RWPE2 (cell line): ENCODE measurements around the gene GTPBP10.

Source experiments
- ATAC-seq: fragments of 200-7000 bp; cut with Tn5 transposase; 3 replicates; pipeline ENCODE4 v1.9.1; 2021; ENCODE audit warnings: low read depth
- DNase-seq: peaks from one replicate; pipeline ENCODE4 v3.0.0-alpha.2; 2020; ENCODE audit warnings: low spot score
- H3K27ac ChIP-seq: fragments of 450-650 bp; 2 replicates; pipeline ENCODE4 v1.5.1; 2017; ENCODE audit warnings: mild to moderate bottlenecking; ENCODE audit not compliant: poor library complexity, severe bottlenecking
- H3K27me3 ChIP-seq: fragments of 250-450 bp; sonication (Bioruptor Pico); 2 replicates; pipeline ENCODE4 v1.5.1; 2021; ENCODE audit warnings: mild to moderate bottlenecking, moderate library complexity; ENCODE audit not compliant: insufficient read depth, poor library complexity, severe bottlenecking
- H3K36me3 ChIP-seq: fragments of 250-450 bp; sonication (Bioruptor Pico); 2 replicates; pipeline ENCODE4 v1.5.1; 2020; ENCODE audit warnings: low read depth, mild to moderate bottlenecking, moderate library complexity
- H3K4me1 ChIP-seq: fragments of 250-450 bp; sonication (Bioruptor Pico); 2 replicates; pipeline ENCODE4 v1.5.1; 2021; ENCODE audit warnings: mild to moderate bottlenecking, moderate library complexity; ENCODE audit not compliant: insufficient read depth, poor library complexity, severe bottlenecking
- H3K4me3 ChIP-seq: fragments of 250-450 bp; sonication (Bioruptor Pico); 2 replicates; pipeline ENCODE4 v1.5.1; 2021; ENCODE audit warnings: mild to moderate bottlenecking, moderate library complexity; ENCODE audit not compliant: severe bottlenecking
- H3K9me3 ChIP-seq: fragments of 250-450 bp; sonication (Bioruptor Pico); 2 replicates; pipeline ENCODE4 v1.5.1; 2021; ENCODE audit warnings: mild to moderate bottlenecking, moderate library complexity; ENCODE audit not compliant: severe bottlenecking
- CTCF ChIP-seq: fragments of 450-650 bp; IDR thresholded peaks from one replicate; pipeline ENCODE4 v1.5.1; 2017; ENCODE audit warnings: mild to moderate bottlenecking, moderate library complexity; ENCODE audit not compliant: poor library complexity, severe bottlenecking

GTPBP10 gene

GRCh38 chr7:90390926-90391325, 44.4 kb downstream of the GTPBP10 start:
- no peak for ATAC-seq
- no peak overlapping the region for H3K4me3 ChIP-seq
- no peak for TF ChIP-seq CTCF

GRCh38 chr7:90391488-90391887, 45.0 kb downstream of the GTPBP10 start:
- Histone ChIP-seq H3K27me3 (no peaks in the 10 kb centered on the region), H3K27ac (no peak overlapping the region), H3K36me3 (peaks cover 13% of the 10 kb centered on the region), H3K4me1 (peaks cover 12% of the 10 kb centered on the region), H3K9me3 (no peaks in the 10 kb centered on the region), H3K4me3 (no peak overlapping the region)
- TF ChIP-seq CTCF = no peak
- DNase-seq = no peak
- no peak for ATAC-seq

More at GRCh38 chr7:90390926-90391325, 44.4 kb downstream of the GTPBP10 start:
- Histone ChIP-seq H3K4me1 (peaks cover 12% of the 10 kb centered on the region), H3K36me3 (peaks cover 19% of the 10 kb centered on the region), H3K27me3 (no peaks in the 10 kb centered on the region), H3K9me3 (no peaks in the 10 kb centered on the region), H3K27ac (no peak overlapping the region)
- DNase-seq = no peak

- H3K27me3 ChIP-seq = no peaks in the 10 kb centered on the region
- ATAC-seq (no peak), DNase-seq (no peak)
- H3K4me3 ChIP-seq = no peak overlapping the region
- no peak for TF ChIP-seq CTCF
- H3K9me3 ChIP-seq = peaks cover 2% of the 10 kb centered on the region
- H3K36me3 ChIP-seq = no peaks in the 10 kb centered on the region
- H3K27ac ChIP-seq = no peak overlapping the region
- no peaks in the 10 kb centered on the region for H3K4me1 ChIP-seq
Measured at GRCh38 chr7:90396420-90396819, 49.9 kb downstream of the GTPBP10 start.

GRCh38 chr7:90401989-90402388, 55.5 kb downstream of the GTPBP10 start:
- Histone ChIP-seq H3K27ac (no peak overlapping the region), H3K27me3 (no peaks in the 10 kb centered on the region), H3K36me3 (peaks cover 22% of the 10 kb centered on the region), H3K9me3 (peaks cover 2% of the 10 kb centered on the region), H3K4me3 (no peak overlapping the region), H3K4me1 (peaks cover 9% of the 10 kb centered on the region)
- no peak for ATAC-seq
- no peak for TF ChIP-seq CTCF
- DNase-seq = no peak

- no peak for TF ChIP-seq CTCF
- DNase-seq = no peak
- Histone ChIP-seq H3K27ac (peak overlapping the region; percentile 86), H3K4me3 (peak overlapping the region; percentile 45), H3K27me3 (no peaks in the 10 kb centered on the region), H3K4me1 (peaks cover 9% of the 10 kb centered on the region), H3K9me3 (peaks cover 2% of the 10 kb centered on the region), H3K36me3 (peaks cover 30% of the 10 kb centered on the region)
- no peak for ATAC-seq
Measured at GRCh38 chr7:90402785-90403173, 56.3 kb downstream of the GTPBP10 start.
